Measurements from ENCODE around the gene XIST. TPM values are rescaled to one million over a fixed set of nuclear protein-coding genes. Genes with fewer than 3 reads are reported as not detected.

Gene XIST
- total and polyA plus RNA-seq, 10 of the 15 experiments (the other 5 are each of a cell fraction or from before 2014, with no cell fraction given): 39.1 to 787 (median 91.3) TPM

DNA sequence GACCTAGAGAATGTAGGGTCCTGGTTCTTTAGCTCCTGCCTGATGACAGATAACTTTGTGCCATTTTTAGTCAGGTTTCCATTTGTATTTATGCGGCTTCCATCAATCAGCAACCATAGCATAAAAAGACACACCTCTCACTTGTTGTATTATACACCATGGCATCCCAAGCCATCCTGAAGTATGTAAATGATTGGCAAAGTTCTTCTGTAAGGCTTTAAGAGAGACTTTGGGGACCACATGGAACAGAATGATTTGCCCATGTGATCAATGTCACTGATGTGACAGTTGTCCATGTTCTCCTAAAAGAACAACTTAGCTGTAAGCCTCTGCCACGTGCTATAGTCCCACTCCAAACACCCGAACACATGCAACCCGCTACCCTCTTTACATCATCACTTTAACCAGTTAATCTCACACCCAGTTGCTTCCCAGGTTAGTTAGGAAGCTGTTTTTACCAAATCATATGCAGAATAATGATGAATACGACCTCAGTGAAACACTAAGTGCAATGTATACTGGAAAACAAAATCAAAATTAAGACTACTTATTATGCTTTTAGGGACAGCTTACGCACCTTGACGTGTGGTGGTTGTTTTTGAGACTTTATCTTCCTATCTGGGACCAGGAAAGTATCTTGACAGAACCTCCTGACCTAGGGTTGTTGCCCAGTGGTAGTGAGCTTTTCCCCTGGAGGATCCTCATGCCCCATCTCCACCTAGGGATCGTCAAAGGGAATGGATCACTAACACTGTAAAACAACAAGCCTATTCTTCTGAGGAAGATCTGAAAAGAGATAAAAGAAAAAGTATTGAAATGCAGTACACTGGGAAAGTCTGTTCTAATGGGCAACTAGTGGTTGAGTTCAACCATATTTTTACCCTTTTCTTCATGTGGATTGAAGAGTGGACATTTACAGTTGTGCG lies 21.8 kb downstream of the XIST start:
- no peak for FAIRE-seq
- no peak overlapping the region for H3K4me2 ChIP-seq (ENCODE audit: control insufficient read depth, insufficient read depth)
- no peak overlapping the region for H3K9ac ChIP-seq (ENCODE audit: control insufficient read depth, insufficient read depth, low read length)
- no peaks in the 10 kb centered on the region for H3K9me3 ChIP-seq (replicated peaks; ENCODE audit: control insufficient read depth, insufficient read depth, low read length)
- peaks cover 0 to 6% of the 10 kb centered on the region in 2 experiments; a peak in 3 of 4 replicates for H3K36me3 ChIP-seq (ENCODE audit: control insufficient read depth in 2 of 2, insufficient read depth in 2 of 2, low read length in 1 of 2)
- ChIA-PET RAD21 (ENCODE audit: unreplicated experiment) (no interaction called here), CTCF (interaction anchor here (0.6 to 1.1 kb wide), 3 partner anchors 13 to 73 kb away, joined by 3 to 4 read pairs (median 3); no protein-coding TSS in a partner anchor), SMC1A (ENCODE audit: uncharacterized antibody, unreplicated experiment) (interaction anchor here (2.5 kb wide), 1 partner anchor 9 kb away, joined by 14 read pairs; no protein-coding TSS in a partner anchor), POLR2A (no interaction called here)
- H3K27me3 ChIP-seq (replicated peaks in 1 of 2; ENCODE audit: control insufficient read depth in 2 of 2, insufficient read depth in 2 of 2, low read length in 1 of 2): no peaks in the 10 kb centered on the region
- no TSS peak for BruUV-seq (replicated peaks)
- 67% methylated on average over 9 of the region's 9 CpGs for WGBS (ENCODE audit: insufficient coverage, insufficient replicate concordance, low lambda C conversion rate, missing lambda C conversion rate)
- no peak overlapping the region for H2AFZ ChIP-seq (ENCODE audit: control insufficient read depth, low read depth, low read length)
- in situ Hi-C loops (cut with MboI): no loop called here
- no peak overlapping the region for H3K27ac ChIP-seq (ENCODE audit: control insufficient read depth, insufficient read depth)
- DNase-seq (ENCODE audit: low read depth, low spot score): no peak
- H3K4me3 ChIP-seq: no peak overlapping the region
- TF ChIP-seq JUNB (IDR thresholded peaks at IDR 0.05) (no peak), SRF (IDR thresholded peaks at IDR 0.05; ENCODE audit: low read depth in 2 of 2, low read length in 2 of 2) (no peak), PAX8 (IDR thresholded peaks at IDR 0.05) (no peak), SREBF2 (IDR thresholded peaks at IDR 0.05; ENCODE audit: low read length) (no peak), SUPT20H (IDR thresholded peaks at IDR 0.05; ENCODE audit: borderline replicate concordance, control insufficient read depth, low read depth, low read length) (no peak), SPI1 (IDR thresholded peaks at IDR 0.05; ENCODE audit: borderline replicate concordance, insufficient read depth, low read depth, low read length) (no peak)
- TF ChIP-seq, protein P1, sequence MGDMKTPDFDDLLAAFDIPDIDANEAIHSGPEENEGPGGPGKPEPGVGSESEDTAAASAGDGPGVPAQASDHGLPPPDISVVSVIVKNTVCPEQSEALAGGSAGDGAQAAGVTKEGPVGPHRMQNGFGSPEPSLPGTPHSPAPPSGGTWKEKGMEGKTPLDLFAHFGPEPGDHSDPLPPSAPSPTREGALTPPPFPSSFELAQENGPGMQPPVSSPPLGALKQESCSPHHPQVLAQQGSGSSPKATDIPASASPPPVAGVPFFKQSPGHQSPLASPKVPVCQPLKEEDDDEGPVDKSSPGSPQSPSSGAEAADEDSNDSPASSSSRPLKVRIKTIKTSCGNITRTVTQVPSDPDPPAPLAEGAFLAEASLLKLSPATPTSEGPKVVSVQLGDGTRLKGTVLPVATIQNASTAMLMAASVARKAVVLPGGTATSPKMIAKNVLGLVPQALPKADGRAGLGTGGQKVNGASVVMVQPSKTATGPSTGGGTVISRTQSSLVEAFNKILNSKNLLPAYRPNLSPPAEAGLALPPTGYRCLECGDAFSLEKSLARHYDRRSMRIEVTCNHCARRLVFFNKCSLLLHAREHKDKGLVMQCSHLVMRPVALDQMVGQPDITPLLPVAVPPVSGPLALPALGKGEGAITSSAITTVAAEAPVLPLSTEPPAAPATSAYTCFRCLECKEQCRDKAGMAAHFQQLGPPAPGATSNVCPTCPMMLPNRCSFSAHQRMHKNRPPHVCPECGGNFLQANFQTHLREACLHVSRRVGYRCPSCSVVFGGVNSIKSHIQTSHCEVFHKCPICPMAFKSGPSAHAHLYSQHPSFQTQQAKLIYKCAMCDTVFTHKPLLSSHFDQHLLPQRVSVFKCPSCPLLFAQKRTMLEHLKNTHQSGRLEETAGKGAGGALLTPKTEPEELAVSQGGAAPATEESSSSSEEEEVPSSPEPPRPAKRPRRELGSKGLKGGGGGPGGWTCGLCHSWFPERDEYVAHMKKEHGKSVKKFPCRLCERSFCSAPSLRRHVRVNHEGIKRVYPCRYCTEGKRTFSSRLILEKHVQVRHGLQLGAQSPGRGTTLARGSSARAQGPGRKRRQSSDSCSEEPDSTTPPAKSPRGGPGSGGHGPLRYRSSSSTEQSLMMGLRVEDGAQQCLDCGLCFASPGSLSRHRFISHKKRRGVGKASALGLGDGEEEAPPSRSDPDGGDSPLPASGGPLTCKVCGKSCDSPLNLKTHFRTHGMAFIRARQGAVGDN (IDR thresholded peaks at IDR 0.05): no peak
- TF ChIP-seq, protein P2, sequence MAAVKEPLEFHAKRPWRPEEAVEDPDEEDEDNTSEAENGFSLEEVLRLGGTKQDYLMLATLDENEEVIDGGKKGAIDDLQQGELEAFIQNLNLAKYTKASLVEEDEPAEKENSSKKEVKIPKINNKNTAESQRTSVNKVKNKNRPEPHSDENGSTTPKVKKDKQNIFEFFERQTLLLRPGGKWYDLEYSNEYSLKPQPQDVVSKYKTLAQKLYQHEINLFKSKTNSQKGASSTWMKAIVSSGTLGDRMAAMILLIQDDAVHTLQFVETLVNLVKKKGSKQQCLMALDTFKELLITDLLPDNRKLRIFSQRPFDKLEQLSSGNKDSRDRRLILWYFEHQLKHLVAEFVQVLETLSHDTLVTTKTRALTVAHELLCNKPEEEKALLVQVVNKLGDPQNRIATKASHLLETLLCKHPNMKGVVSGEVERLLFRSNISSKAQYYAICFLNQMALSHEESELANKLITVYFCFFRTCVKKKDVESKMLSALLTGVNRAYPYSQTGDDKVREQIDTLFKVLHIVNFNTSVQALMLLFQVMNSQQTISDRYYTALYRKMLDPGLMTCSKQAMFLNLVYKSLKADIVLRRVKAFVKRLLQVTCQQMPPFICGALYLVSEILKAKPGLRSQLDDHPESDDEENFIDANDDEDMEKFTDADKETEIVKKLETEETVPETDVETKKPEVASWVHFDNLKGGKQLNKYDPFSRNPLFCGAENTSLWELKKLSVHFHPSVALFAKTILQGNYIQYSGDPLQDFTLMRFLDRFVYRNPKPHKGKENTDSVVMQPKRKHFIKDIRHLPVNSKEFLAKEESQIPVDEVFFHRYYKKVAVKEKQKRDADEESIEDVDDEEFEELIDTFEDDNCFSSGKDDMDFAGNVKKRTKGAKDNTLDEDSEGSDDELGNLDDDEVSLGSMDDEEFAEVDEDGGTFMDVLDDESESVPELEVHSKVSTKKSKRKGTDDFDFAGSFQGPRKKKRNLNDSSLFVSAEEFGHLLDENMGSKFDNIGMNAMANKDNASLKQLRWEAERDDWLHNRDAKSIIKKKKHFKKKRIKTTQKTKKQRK (IDR thresholded peaks at IDR 0.05; ENCODE audit: low read depth, low read length): no peak
- TF ChIP-seq, protein P3, sequence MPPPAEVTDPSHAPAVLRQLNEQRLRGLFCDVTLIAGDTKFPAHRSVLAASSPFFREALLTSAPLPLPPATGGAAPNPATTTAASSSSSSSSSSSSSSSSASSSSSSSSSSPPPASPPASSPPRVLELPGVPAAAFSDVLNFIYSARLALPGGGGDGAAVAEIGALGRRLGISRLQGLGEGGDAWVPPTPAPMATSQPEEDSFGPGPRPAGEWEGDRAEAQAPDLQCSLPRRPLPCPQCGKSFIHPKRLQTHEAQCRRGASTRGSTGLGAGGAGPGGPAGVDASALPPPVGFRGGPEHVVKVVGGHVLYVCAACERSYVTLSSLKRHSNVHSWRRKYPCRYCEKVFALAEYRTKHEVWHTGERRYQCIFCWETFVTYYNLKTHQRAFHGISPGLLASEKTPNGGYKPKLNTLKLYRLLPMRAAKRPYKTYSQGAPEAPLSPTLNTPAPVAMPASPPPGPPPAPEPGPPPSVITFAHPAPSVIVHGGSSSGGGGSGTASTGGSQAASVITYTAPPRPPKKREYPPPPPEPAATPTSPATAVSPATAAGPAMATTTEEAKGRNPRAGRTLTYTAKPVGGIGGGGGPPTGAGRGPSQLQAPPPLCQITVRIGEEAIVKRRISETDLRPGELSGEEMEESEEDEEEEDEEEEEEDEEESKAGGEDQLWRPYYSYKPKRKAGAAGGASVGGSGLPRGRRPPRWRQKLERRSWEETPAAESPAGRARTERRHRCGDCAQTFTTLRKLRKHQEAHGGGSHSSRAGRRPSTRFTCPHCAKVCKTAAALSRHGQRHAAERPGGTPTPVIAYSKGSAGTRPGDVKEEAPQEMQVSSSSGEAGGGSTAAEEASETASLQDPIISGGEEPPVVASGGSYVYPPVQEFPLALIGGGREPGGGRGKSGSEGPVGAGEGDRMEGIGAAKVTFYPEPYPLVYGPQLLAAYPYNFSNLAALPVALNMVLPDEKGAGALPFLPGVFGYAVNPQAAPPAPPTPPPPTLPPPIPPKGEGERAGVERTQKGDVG (CRISPR knock-in tag; IDR thresholded peaks at IDR 0.05): no peak
- intact Hi-C loops (cut with micrococcal nuclease; ENCODE audit: unreplicated experiment): no loop called here
- H3K79me2 ChIP-seq (ENCODE audit: control insufficient read depth, insufficient read depth, low read length): peaks cover 6% of the 10 kb centered on the region
- H4K20me1 ChIP-seq (ENCODE audit: control insufficient read depth, insufficient read depth): peaks cover 3% of the 10 kb centered on the region; the same call in 1 of the 2 replicates
- H3K4me1 ChIP-seq (ENCODE audit: control insufficient read depth, insufficient read depth, low read length): no peaks in the 10 kb centered on the region
- no peak for ATAC-seq
